Fibroblast of skin of right quadriceps (primary cell): Measurements from ENCODE around the gene MAJIN.
"Not testable (repeated sequence)": the region's sequence is repeated elsewhere in the genome, so short reads cannot be mapped to it uniquely, and the experiment has no call there.

Experiments used
- DNase-seq: peaks from one replicate; pipeline ENCODE4 v3.0.0-alpha.2; 2013

MAJIN gene

DNA sequence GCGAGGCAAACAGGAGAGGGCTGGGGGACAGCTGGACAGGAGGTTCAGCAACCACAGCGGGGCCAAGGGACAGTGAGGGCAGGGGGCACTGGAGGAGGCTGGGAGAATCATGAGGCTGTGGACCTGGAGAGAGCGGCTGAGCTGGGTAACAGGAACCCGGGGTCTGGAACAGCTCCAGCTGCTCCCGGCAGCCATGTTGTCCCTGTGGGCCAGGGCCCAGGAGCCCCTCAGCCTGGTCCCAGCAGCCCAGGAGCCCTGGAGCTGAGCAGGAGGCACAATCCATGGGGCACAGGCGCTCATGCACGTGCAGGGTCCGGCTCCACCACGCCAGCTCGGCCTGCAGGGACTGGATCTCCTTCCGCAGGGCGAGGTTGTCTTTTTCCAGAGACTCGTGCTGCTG lies 17.5 kb upstream of the MAJIN start:
- DNase-seq = no peak

DNA sequence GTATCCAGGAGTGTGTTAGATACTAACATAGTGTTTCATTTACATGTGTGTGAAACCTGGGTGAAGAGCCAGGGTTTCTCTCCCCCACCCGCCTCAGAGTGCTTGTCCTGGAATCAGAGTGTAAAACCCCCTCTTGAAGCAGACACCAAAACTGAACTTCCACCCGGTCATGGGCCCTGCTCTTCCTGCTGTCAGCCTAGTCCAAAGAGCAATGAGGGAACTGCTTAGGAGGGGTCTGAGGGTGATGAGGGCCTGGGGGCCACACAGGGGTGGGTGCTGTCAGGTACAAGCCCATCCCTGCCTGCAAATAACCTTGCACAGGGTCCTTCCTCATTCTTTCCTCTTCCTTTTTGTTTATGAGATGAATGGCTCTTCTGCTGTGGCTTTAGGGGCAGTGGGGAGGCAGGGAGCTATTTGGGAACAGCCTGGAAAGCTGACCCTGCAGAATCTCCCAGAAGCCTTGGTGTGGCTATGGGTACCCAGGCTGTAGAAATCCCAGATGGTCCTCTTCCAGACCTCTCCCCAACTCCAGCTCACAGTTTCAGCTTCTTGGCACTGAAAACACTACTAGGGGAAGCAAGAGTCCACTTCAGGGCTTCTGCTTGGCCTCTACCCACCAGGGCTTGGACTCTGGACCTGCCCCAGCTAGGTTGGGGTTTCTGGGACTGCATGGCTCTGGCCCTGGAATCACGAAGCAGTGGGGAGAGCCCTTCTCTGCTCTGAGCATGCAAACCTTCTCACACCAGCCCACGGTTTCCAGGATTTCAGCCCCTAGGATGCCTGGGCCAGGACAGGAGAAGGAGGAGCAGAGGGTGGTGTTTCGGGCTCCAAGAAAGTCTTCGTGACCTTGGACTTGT lies 16.3 kb upstream of the MAJIN start:
- DNase-seq = no peak

DNA sequence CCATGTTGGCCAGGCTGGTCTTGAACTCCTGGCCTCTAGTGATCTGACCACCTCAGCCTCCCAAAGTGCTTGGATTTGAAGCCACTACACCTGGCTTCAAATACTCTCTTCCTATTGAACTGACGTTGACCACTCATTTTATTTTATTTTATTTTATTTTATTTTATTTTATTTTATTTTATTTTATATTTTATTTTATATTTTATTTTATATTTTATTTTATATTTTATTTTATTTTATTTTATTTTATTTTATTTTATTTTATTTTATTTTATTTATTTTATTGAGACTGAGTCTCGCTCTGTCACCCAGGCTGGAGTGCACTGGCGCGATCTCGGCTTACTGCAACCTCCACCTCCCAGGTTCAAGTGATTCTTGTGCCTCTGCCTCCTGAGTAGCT lies 11.4 kb upstream of the MAJIN start:
- DNase-seq = not testable (repeated sequence)

DNA sequence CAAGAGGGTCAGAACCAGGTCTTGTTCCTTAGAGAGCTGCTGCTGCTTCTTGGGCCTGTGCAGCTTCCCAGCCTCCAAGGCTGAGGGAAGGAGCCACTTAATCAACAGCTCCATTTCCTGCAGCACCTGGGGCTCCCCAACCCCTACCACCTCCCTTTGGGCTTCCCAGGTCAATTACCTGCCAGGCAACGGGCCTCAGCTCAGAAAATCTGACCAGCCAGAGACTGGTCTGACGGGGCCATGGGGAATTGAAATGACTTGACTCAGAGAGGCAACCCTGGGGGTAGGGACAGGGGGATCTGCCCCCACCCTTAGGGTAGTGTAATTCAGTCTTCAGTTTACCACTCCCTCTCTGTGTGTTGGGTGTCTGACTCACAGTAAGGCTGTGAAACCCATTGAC lies 4.7 kb upstream of the MAJIN start:
- DNase-seq = no peak

DNA sequence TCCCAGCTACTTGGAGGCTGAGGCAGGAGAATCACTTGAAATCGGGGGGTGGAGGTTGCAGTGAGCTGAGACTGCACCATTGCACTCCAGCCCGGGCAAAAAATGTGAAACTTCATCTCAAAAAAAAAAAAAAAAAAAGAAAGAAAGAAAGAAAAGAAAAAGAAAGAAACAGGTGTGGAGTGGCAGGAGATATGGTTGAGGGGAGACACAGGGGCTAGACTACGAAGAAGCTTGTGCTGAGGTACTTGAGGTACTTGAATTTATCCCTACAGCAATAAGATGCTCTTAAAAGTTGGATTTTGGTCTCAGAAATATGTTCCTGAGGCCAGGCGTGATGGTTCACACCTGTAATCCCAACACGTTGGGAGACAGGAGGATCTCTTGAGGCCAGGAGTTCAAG lies 2.2 kb upstream of the MAJIN start:
- DNase-seq = no peak

GRCh38 chr11:64970731-64971151 lies 1.2 kb downstream of the MAJIN start:
- no peak for DNase-seq

- peak; percentile 80 for DNase-seq
Measured at GRCh38 chr11:64969209-64969608, 2.7 kb downstream of the MAJIN start.

GRCh38 chr11:64967375-64967774 lies 4.5 kb downstream of the MAJIN start:
- DNase-seq = no peak

GRCh38 chr11:64963072-64963631 lies 8.8 kb downstream of the MAJIN start:
- DNase-seq = no peak

DNA sequence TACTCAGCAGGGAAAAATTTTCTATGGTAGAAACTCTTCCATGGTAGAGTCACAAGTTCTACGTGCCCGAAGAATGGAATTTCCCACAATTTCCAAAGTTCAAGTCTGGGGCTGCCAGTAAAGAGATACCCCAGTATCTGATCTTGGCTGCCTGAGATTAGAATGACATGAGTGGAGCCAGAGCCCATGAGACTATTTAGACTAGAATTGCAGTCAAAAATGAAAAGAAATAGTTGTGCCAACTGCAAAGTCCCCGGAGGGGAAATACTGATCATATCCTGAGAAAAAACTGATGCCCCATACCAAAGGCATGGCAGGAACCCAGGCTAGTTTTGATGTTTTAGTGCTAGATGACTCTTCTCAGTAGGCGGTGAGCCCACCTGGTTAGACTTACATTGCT lies 11.2 kb downstream of the MAJIN start:
- no peak for DNase-seq

DNA sequence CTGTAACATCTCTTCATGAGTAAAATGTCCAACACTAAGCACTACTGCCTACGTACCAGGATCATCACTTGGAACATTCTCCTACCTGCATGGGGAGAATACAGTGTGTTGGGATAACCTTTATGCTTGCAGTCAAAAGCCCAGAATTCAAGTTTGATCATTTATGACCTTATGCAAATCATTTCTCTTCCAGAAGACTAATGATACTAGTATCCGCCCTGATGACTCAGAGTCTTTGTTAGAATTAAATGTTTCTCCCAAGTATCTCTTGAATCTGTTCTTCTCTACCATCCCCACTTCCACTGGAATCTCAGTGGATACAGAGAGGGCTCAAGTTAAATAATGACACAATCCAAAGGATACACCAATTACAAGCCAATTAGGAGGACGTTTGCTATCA lies 12.4 kb downstream of the MAJIN start:
- no peak for DNase-seq

- no peak for DNase-seq
Measured at GRCh38 chr11:64954201-64954600, 17.7 kb downstream of the MAJIN start.

- DNase-seq = no peak
Measured at GRCh38 chr11:64951529-64951928, 20.4 kb downstream of the MAJIN start.

- no peak for DNase-seq
Measured at GRCh38 chr11:64947208-64947814, 24.6 kb downstream of the MAJIN start.

DNA sequence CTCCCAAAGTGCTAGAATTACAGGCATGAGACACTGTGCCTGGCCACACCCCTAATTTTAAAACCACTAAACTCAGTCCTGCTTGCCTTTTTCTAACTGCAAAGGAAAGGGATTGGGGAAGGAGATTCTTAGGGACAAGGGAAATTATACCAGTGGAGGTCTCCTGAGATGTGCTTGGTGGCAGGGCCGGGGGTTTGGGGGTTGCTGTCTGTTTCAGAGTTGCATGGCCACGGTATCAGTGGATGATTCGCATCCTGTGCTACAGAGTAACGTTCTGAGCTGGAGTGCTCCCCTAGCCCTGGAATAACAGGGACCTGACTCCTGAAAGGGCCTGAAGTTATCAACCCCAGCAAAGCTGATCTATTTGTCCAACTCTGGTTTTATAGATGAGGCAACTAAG lies 35.4 kb downstream of the MAJIN start:
- DNase-seq = no peak

DNA sequence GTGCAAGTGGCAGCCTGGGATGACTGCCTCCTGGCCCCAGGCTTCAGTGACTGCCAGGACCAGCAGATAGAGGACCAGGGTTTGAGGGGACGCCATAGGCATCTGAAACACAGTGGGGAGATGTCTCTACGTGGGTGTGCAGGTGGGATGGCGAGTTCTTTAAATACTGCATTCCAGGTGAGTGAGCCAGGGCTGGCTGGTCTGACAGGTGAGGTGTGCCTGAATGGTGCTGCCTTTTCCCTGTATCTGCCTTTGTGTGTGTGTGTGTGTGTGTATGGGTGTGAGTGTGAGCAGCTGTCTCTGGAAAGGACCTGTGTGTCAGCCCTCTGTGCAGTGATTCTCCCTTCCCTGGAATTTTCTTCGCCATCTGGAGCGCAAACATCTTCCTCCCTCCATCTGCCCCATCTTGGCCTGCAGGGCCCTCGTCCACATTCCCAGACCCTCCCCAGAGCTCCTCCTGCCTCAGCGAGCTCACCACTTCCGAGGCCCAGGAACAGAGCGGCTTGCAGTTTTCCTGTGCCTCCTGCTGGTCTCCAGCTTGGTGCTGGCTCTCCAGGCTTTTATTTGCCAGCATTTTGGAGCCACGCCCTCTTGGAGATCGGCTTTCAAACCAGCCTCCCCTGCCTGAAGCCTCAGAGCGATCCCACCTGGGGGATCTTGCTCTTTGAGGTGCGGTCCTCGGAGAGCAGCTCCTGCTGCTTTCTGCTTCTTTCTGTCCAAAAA lies 36.4 kb downstream of the MAJIN start, which contains the start of gene GPHA2:
Gene GPHA2, minus strand, starts transcription at position 535 of the 723 bp plus-strand sequence. Its CDS starts 433 bp downstream, at position 102.
- DNase-seq = peak; percentile 48

GRCh38 chr11:64934682-64935358 lies 37.1 kb downstream of the MAJIN start:
- DNase-seq = no peak

DNA sequence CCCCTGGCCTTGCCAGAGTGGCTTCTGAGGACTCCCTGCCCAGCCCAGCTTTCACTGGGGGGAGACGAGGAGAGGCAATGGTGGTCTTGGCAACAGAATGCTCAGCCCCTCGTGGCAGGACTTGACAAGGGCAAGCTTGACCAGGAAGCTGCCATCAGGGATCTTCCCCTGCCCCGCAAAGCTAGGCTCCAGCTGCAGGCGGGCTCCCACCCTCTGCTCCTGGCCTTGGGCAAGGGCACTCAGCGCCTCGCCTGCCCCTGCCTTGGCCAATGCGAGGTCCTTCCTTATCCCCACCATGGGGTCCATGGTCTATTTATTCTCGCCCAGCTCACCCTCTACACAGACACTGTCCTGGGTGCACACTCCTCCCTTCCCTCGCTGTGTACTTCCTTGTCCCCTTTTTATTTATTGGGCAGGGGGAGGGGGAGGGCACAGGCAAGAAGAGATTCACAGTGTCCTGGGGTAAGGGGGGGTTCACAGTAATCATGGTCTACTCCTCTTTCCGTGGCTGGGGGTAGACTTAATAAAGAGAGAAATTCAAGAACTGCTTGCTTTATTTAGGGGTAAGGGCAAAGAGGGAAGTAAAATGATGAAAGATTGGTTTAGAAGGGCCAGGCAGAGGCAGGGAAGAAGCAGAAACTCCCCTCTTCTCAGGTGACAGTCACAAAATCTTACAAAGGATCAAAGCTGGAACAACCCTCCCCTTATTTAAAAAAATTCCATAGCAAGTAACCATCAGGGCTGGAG lies 37.8 kb downstream of the MAJIN start:
- no peak for DNase-seq

- no peak for DNase-seq
Measured at GRCh38 chr11:64933213-64933934, 38.5 kb downstream of the MAJIN start.

GRCh38 chr11:64932324-64932723 lies 39.6 kb downstream of the MAJIN start:
- DNase-seq = no peak

DNA sequence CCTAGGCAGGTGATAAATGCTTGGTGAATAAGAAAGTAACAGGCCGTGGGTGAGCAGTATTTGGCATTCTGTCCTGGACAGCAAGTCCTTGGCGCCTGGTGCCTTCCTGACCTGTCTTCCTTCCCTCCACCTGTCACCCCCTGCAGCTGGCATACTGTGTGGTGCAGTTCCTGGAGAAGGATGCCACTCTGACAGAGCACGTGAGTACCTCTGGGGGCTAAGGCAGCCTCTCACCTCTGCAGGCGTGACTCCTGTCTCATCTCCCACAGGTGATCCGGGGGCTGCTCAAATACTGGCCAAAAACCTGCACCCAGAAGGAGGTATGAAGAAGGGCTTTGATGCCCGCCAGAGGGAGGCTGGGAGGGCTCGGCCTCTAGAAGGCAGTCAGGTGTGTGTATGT lies 40.6 kb downstream of the MAJIN start:
- DNase-seq = no peak
